ENCODE measurements around the gene FER1L5. TPM values are rescaled to one million over a fixed set of nuclear protein-coding genes. Genes with fewer than 3 reads are reported as not detected.
A peak's percentile ranks its signal among the peaks of the same experiment; 100 is the strongest.

FER1L5 gene
- total and polyA plus RNA-seq, 9 of the 15 experiments (the other 6 are each of a cell fraction or from before 2014, with no cell fraction given): 0.01 TPM; not detected in 6

GRCh38 chr2:96608469-96609455 is 33.8 kb upstream of the FER1L5 start (continued):
- TF ChIP-seq ATF3 (IDR thresholded peaks at IDR 0.05) (peak; percentile 41; the same call in 1 of the 2 replicates), ATF3 (CRISPR knock-in tag; conservative IDR thresholded peaks at IDR 0.05) (no peak), VEZF1 (CRISPR knock-in tag; IDR thresholded peaks at IDR 0.05) (no peak), JUND (IDR thresholded peaks at IDR 0.05; ENCODE audit: borderline replicate concordance, low read depth, low read length) (peak; percentile 15; the same call in 1 of the 2 replicates), JUND (tag; IDR thresholded peaks at IDR 0.05; ENCODE audit: borderline replicate concordance, low read depth, low read length) (no peak), ZBTB7A (IDR thresholded peaks at IDR 0.05; ENCODE audit: borderline replicate concordance, control insufficient read depth, low read depth, low read length) (no peak), TSC22D4 (tag; IDR thresholded peaks at IDR 0.05) (no peak), MBD1 (CRISPR knock-in tag; IDR thresholded peaks at IDR 0.05) (no peak), SIN3B (IDR thresholded peaks at IDR 0.05; ENCODE audit: low read depth) (no peak), NFXL1 (CRISPR knock-in tag; IDR thresholded peaks at IDR 0.05) (no peak), NR4A1 (CRISPR knock-in tag; IDR thresholded peaks at IDR 0.05) (no peak), NR4A1 (tag; IDR thresholded peaks at IDR 0.05) (no peak), ZEB2 (IDR thresholded peaks at IDR 0.05) (no peak), PHF21A (IDR thresholded peaks at IDR 0.05; ENCODE audit: borderline replicate concordance, low read depth) (no peak), JUNB (CRISPR knock-in tag; conservative IDR thresholded peaks at IDR 0.05) (no peak), ZNF316 (IDR thresholded peaks at IDR 0.05) (0 out of 2 replicates have a peak, but pooled peaks have one; percentile 30), HMG20B (CRISPR knock-in tag; IDR thresholded peaks at IDR 0.05) (no peak), RBM25 (IDR thresholded peaks at IDR 0.05; ENCODE audit: low read depth, low read length, severe bottlenecking) (no peak), ZNF512 (tag; IDR thresholded peaks at IDR 0.05) (no peak), MTF1 (CRISPR knock-in tag; IDR thresholded peaks at IDR 0.05; ENCODE audit: borderline replicate concordance) (no peak), ZNF76 (CRISPR knock-in tag; IDR thresholded peaks at IDR 0.05; ENCODE audit: borderline replicate concordance) (no peak), ZNF717 (CRISPR knock-in tag; IDR thresholded peaks at IDR 0.05) (no peak), TRIM24 (IDR thresholded peaks at IDR 0.05) (no peak), PTTG1 (tag; IDR thresholded peaks at IDR 0.05; ENCODE audit: low read depth) (no peak)
